ENCODE results near the gene FIG4.

GRCh38 chr6:109718991-109719390 lies 27.9 kb downstream of the FIG4 start:
- TF ChIP-seq CTCF (IDR thresholded peaks at IDR 0.05) (no peak), POLR2A (IDR thresholded peaks at IDR 0.05) (no peak)
